DND-41 (cell line): ENCODE measurements around the gene LCNL1.
A peak's percentile ranks its signal among the peaks of the same experiment; 100 is the strongest.

Source experiments
- ATAC-seq: fragments of 200-7000 bp; cut with Tn5 transposase; 3 replicates; pipeline ENCODE4 v1.9.1; 2021; ENCODE audit warnings: low read depth; ENCODE audit not compliant: insufficient read depth
- DNase-seq: peaks from one replicate; pipeline ENCODE4 v3.0.0-alpha.2; 2020
- H2AFZ ChIP-seq: 2 replicates; pipeline ENCODE4 v1.6.0; 2012; ENCODE audit warnings: low read depth, low read length
- H3K27ac ChIP-seq: 2 replicates; pipeline ENCODE4 v1.5.1; 2012; ENCODE audit warnings: low read length, inconsistent platforms
- H3K27me3 ChIP-seq: fragments of 200-600 bp; sonication (generic); 2 replicates; pipeline ENCODE4 v1.6.0; 2012; ENCODE audit warnings: low read length, mild to moderate bottlenecking, inconsistent platforms; ENCODE audit not compliant: insufficient read depth, poor library complexity
- H3K36me3 ChIP-seq: 2 replicates; pipeline ENCODE4 v1.5.1; 2012; ENCODE audit warnings: low read length, inconsistent platforms; ENCODE audit not compliant: insufficient read depth
- H3K4me1 ChIP-seq: 2 replicates; pipeline ENCODE4 v1.5.1; 2012; ENCODE audit warnings: mild to moderate bottlenecking, low read length; ENCODE audit not compliant: insufficient read depth
- H3K4me2 ChIP-seq: 2 replicates; pipeline ENCODE4 v1.6.0; 2012; ENCODE audit warnings: mild to moderate bottlenecking, moderate library complexity, low read length, inconsistent platforms; ENCODE audit not compliant: insufficient read depth
- H3K4me3 ChIP-seq, 2 experiments: fragments of 200-600 bp in 1 of 2; shearing (Covaris generic) in 1 of 2; 2 replicates each; pipeline ENCODE4 v1.5.1; 2012 to 2016; ENCODE audit warnings: inconsistent platforms in 2 of 2, low read length in 2 of 2, mild to moderate bottlenecking in 2 of 2, low read depth in 1 of 2, moderate library complexity in 1 of 2
- H3K79me2 ChIP-seq: 2 replicates; pipeline ENCODE4 v1.6.0; 2012; ENCODE audit warnings: low read length, inconsistent platforms; ENCODE audit not compliant: insufficient read depth
- H3K9ac ChIP-seq: 2 replicates; pipeline ENCODE4 v1.6.0; 2012; ENCODE audit warnings: low read depth, mild to moderate bottlenecking, inconsistent platforms, low read length, moderate library complexity
- H3K9me3 ChIP-seq: 2 replicates; pipeline ENCODE4 v1.5.1; 2012; ENCODE audit warnings: low read length, moderate library complexity, mild to moderate bottlenecking, inconsistent platforms; ENCODE audit not compliant: insufficient read depth, severe bottlenecking
- H4K20me1 ChIP-seq: 2 replicates; pipeline ENCODE4 v1.6.0; 2012; ENCODE audit warnings: low read length; ENCODE audit not compliant: insufficient read depth
- CTCF ChIP-seq: IDR thresholded peaks from 2 replicates; pipeline ENCODE4 v1.5.1; 2012; ENCODE audit warnings: borderline replicate concordance, low read length, moderate library complexity, mild to moderate bottlenecking; ENCODE audit not compliant: poor library complexity, severe bottlenecking; ENCODE audit errors: extremely low read depth
- EZH2 ChIP-seq: IDR thresholded peaks from 3 replicates; pipeline ENCODE4 v1.6.1; 2012; ENCODE audit warnings: borderline replicate concordance, low read depth, mild to moderate bottlenecking, moderate library complexity, low read length, inconsistent platforms; ENCODE audit not compliant: severe bottlenecking

The LCNL1 gene

GRCh38 chr9:137008312-137008711 lies 25.5 kb downstream of the LCNL1 start:
- ATAC-seq (no peak), DNase-seq (no peak)
- no peak overlapping the region for H3K27ac ChIP-seq
- H3K4me1 ChIP-seq, result no peaks in the 10 kb centered on the region
- no peak overlapping the region for H3K4me2 ChIP-seq
- no peak for TF ChIP-seq CTCF
- no peak overlapping the region for H3K9ac ChIP-seq
- H2AFZ ChIP-seq, result no peak overlapping the region
- no peaks in the 10 kb centered on the region for H4K20me1 ChIP-seq
- no peak overlapping the region for H3K4me3 ChIP-seq
- H3K27me3 ChIP-seq, result no peaks in the 10 kb centered on the region
- H3K36me3 ChIP-seq, result no peaks in the 10 kb centered on the region
- H3K79me2 ChIP-seq, result no peaks in the 10 kb centered on the region
- no peaks in the 10 kb centered on the region for H3K9me3 ChIP-seq

- H3K4me1 ChIP-seq, result no peaks in the 10 kb centered on the region
- no peak overlapping the region for H2AFZ ChIP-seq
- TF ChIP-seq EZH2, result no peak
- no peak for TF ChIP-seq CTCF
- DNase-seq (no peak), ATAC-seq (no peak)
- no peaks in the 10 kb centered on the region for H3K36me3 ChIP-seq
- H3K27ac ChIP-seq, result no peak overlapping the region
- no peaks in the 10 kb centered on the region for H3K27me3 ChIP-seq
- H3K79me2 ChIP-seq, result no peaks in the 10 kb centered on the region
- H3K4me2 ChIP-seq, result no peak overlapping the region
- no peak overlapping the region for H3K9ac ChIP-seq
- no peak overlapping the region for H3K4me3 ChIP-seq
- H3K9me3 ChIP-seq, result no peaks in the 10 kb centered on the region
- H4K20me1 ChIP-seq, result no peaks in the 10 kb centered on the region
Observed at GRCh38 chr9:137009217-137009616, 26.4 kb downstream of the LCNL1 start.

- H4K20me1 ChIP-seq, result no peaks in the 10 kb centered on the region
- H3K36me3 ChIP-seq, result no peaks in the 10 kb centered on the region
- no peaks in the 10 kb centered on the region for H3K9me3 ChIP-seq
- H3K4me1 ChIP-seq, result no peaks in the 10 kb centered on the region
- no peaks in the 10 kb centered on the region for H3K79me2 ChIP-seq
- no peak overlapping the region for H3K4me3 ChIP-seq
- DNase-seq, result no peak
- TF ChIP-seq CTCF, result no peak
- no peak for TF ChIP-seq EZH2
- 0 out of 3 replicates have a peak, but pooled peaks have one; percentile 31 for ATAC-seq
- no peak overlapping the region for H2AFZ ChIP-seq
- H3K4me2 ChIP-seq, result no peak overlapping the region
- H3K27ac ChIP-seq, result no peak overlapping the region
- H3K27me3 ChIP-seq, result no peaks in the 10 kb centered on the region
- no peak overlapping the region for H3K9ac ChIP-seq
Observed at GRCh38 chr9:137009938-137010732, 27.3 kb downstream of the LCNL1 start.
